ENCODE measurements around the gene DHRS2. TPM values are rescaled to one million over a fixed set of nuclear protein-coding genes. Genes with fewer than 3 reads are reported as not detected.
"Not testable (repeated sequence)": the region's sequence is repeated elsewhere in the genome, so short reads cannot be mapped to it uniquely, and the experiment has no call there.

Gene DHRS2
- polyA plus RNA-seq, 2 donors: 0.14 TPM

- Histone ChIP-seq H3K27ac (ENCODE audit: low read depth in 2 of 2, low read length in 1 of 2) (no peak overlapping the region), H3K27me3 (ENCODE audit: control insufficient read depth in 1 of 2, insufficient read depth in 2 of 2, low read length in 2 of 2) (peaks cover 0 to 2% of the 10 kb centered on the region in 2 donors), H3K4me1 (ENCODE audit: control insufficient read depth in 2 of 2, insufficient read depth in 2 of 2, low read length in 1 of 2) (peaks cover 0 to 3% of the 10 kb centered on the region in 2 donors), H3K36me3 (ENCODE audit: control insufficient read depth in 2 of 2, insufficient read depth in 2 of 2, low read length in 1 of 2) (no peaks in the 10 kb centered on the region), H3K9me3 (ENCODE audit: control insufficient read depth in 2 of 2, insufficient read depth in 1 of 2, low read depth in 1 of 2, low read length in 1 of 2) (no peaks in the 10 kb centered on the region), H3K4me3 (ENCODE audit: low read depth in 1 of 2, low read length in 2 of 2) (no peak overlapping the region)
- WGBS, 2 donors: 93 to 94% methylated on average over 1 of the region's 1 CpG
These were observed 36.0 kb downstream of the DHRS2 start for GRCh38 chr14:23672200-23672599.

GRCh38 chr14:23675337-23675736 is 39.2 kb downstream of the DHRS2 start:
- Histone ChIP-seq H3K36me3 (ENCODE audit: control insufficient read depth in 2 of 2, insufficient read depth in 2 of 2, low read length in 1 of 2) (no peaks in the 10 kb centered on the region), H3K4me3 (ENCODE audit: low read depth in 1 of 2, low read length in 2 of 2) (no peak overlapping the region), H3K9me3 (ENCODE audit: control insufficient read depth in 2 of 2, insufficient read depth in 1 of 2, low read depth in 1 of 2, low read length in 1 of 2) (no peaks in the 10 kb centered on the region), H3K4me1 (ENCODE audit: control insufficient read depth in 2 of 2, insufficient read depth in 2 of 2, low read length in 1 of 2) (no peaks in the 10 kb centered on the region), H3K27ac (ENCODE audit: low read depth in 2 of 2, low read length in 1 of 2) (no peak overlapping the region), H3K27me3 (ENCODE audit: control insufficient read depth in 1 of 2, insufficient read depth in 2 of 2, low read length in 2 of 2) (peaks cover 0 to 2% of the 10 kb centered on the region in 2 donors)
- WGBS, 2 donors: 58 to 69% methylated on average over 2 of the region's 2 CpGs

- Histone ChIP-seq H3K9me3 (ENCODE audit: control insufficient read depth in 2 of 2, insufficient read depth in 1 of 2, low read depth in 1 of 2, low read length in 1 of 2) (no peaks in the 10 kb centered on the region), H3K27ac (ENCODE audit: low read depth in 2 of 2, low read length in 1 of 2) (no peak overlapping the region), H3K4me1 (ENCODE audit: control insufficient read depth in 2 of 2, insufficient read depth in 2 of 2, low read length in 1 of 2) (no peaks in the 10 kb centered on the region), H3K4me3 (ENCODE audit: low read depth in 1 of 2, low read length in 2 of 2) (no peak overlapping the region), H3K36me3 (ENCODE audit: control insufficient read depth in 2 of 2, insufficient read depth in 2 of 2, low read length in 1 of 2) (no peaks in the 10 kb centered on the region), H3K27me3 (ENCODE audit: control insufficient read depth in 1 of 2, insufficient read depth in 2 of 2, low read length in 2 of 2) (peaks cover 0 to 2% of the 10 kb centered on the region in 2 donors)
- 82% methylated on average over 4 of the region's 4 CpGs for WGBS, 2 donors
These were observed 39.7 kb downstream of the DHRS2 start for GRCh38 chr14:23675906-23676305.

GRCh38 chr14:23681337-23681736 is 45.2 kb downstream of the DHRS2 start:
- Histone ChIP-seq H3K27ac (ENCODE audit: low read depth in 2 of 2, low read length in 1 of 2) (no peak overlapping the region), H3K36me3 (ENCODE audit: control insufficient read depth in 2 of 2, insufficient read depth in 2 of 2, low read length in 1 of 2) (no peaks in the 10 kb centered on the region), H3K4me1 (ENCODE audit: control insufficient read depth in 2 of 2, insufficient read depth in 2 of 2, low read length in 1 of 2) (no peaks in the 10 kb centered on the region), H3K4me3 (ENCODE audit: low read depth in 1 of 2, low read length in 2 of 2) (no peak overlapping the region), H3K9me3 (ENCODE audit: control insufficient read depth in 2 of 2, insufficient read depth in 1 of 2, low read depth in 1 of 2, low read length in 1 of 2) (no peaks in the 10 kb centered on the region), H3K27me3 (ENCODE audit: control insufficient read depth in 1 of 2, insufficient read depth in 2 of 2, low read length in 2 of 2) (no peaks in the 10 kb centered on the region)
- 83 to 88% methylated on average over 1 of the region's 1 CpG for WGBS, 2 donors

- H3K36me3 ChIP-seq (ENCODE audit: control insufficient read depth in 2 of 2, insufficient read depth in 2 of 2, low read length in 1 of 2); H3K27me3 ChIP-seq (ENCODE audit: control insufficient read depth in 1 of 2, insufficient read depth in 2 of 2, low read length in 2 of 2); H3K4me1 ChIP-seq (ENCODE audit: control insufficient read depth in 2 of 2, insufficient read depth in 2 of 2, low read length in 1 of 2); H3K9me3 ChIP-seq (ENCODE audit: control insufficient read depth in 2 of 2, insufficient read depth in 1 of 2, low read depth in 1 of 2, low read length in 1 of 2); H3K27ac ChIP-seq (ENCODE audit: low read depth in 2 of 2, low read length in 1 of 2); H3K4me3 ChIP-seq (ENCODE audit: low read depth in 1 of 2, low read length in 2 of 2): not testable (repeated sequence)
- 84 to 86% methylated on average over 3 of the region's 3 CpGs for WGBS, 2 donors
These were observed 53.7 kb downstream of the DHRS2 start for GRCh38 chr14:23689709-23690514.

GRCh38 chr14:23692416-23692815 is 56.3 kb downstream of the DHRS2 start:
- no peaks in the 10 kb centered on the region for H3K36me3 ChIP-seq (ENCODE audit: control insufficient read depth in 2 of 2, insufficient read depth in 2 of 2, low read length in 1 of 2)
- H3K27me3 ChIP-seq (ENCODE audit: control insufficient read depth in 1 of 2, insufficient read depth in 2 of 2, low read length in 2 of 2): no peaks in the 10 kb centered on the region
- peaks cover 0 to 3% of the 10 kb centered on the region in 2 donors for H3K9me3 ChIP-seq (ENCODE audit: control insufficient read depth in 2 of 2, insufficient read depth in 1 of 2, low read depth in 1 of 2, low read length in 1 of 2)
- no peak overlapping the region for H3K27ac ChIP-seq (ENCODE audit: low read depth in 2 of 2, low read length in 1 of 2)
- no peak overlapping the region for H3K4me3 ChIP-seq (ENCODE audit: low read depth in 1 of 2, low read length in 2 of 2)
- peaks cover 2 to 9% of the 10 kb centered on the region in 2 donors for H3K4me1 ChIP-seq (ENCODE audit: control insufficient read depth in 2 of 2, insufficient read depth in 2 of 2, low read length in 1 of 2)
- WGBS, 2 donors: 90 to 93% methylated on average over 1 of the region's 1 CpG

- peaks cover 2 to 9% of the 10 kb centered on the region in 2 donors for H3K4me1 ChIP-seq (ENCODE audit: control insufficient read depth in 2 of 2, insufficient read depth in 2 of 2, low read length in 1 of 2)
- no peak overlapping the region for H3K27ac ChIP-seq (ENCODE audit: low read depth in 2 of 2, low read length in 1 of 2)
- H3K9me3 ChIP-seq (ENCODE audit: control insufficient read depth in 2 of 2, insufficient read depth in 1 of 2, low read depth in 1 of 2, low read length in 1 of 2): peaks cover 0 to 3% of the 10 kb centered on the region in 2 donors
- no peaks in the 10 kb centered on the region for H3K36me3 ChIP-seq (ENCODE audit: control insufficient read depth in 2 of 2, insufficient read depth in 2 of 2, low read length in 1 of 2)
- WGBS, 2 donors: 87 to 90% methylated on average over 11 of the region's 11 CpGs
- H3K4me3 ChIP-seq (ENCODE audit: low read depth in 1 of 2, low read length in 2 of 2): no peak overlapping the region
- H3K27me3 ChIP-seq (ENCODE audit: control insufficient read depth in 1 of 2, insufficient read depth in 2 of 2, low read length in 2 of 2): no peaks in the 10 kb centered on the region
These were observed 57.1 kb downstream of the DHRS2 start for GRCh38 chr14:23693252-23693775.

- WGBS, 2 donors: 8 to 10% methylated on average over 8 of the region's 8 CpGs
- Histone ChIP-seq H3K4me3 (ENCODE audit: low read depth in 1 of 2, low read length in 2 of 2) (no peak overlapping the region), H3K4me1 (ENCODE audit: control insufficient read depth in 2 of 2, insufficient read depth in 2 of 2, low read length in 1 of 2) (peaks cover 2 to 9% of the 10 kb centered on the region in 2 donors)
These were observed 58.2 kb downstream of the DHRS2 start for GRCh38 chr14:23694085-23694948.

More at GRCh38 chr14:23694085-23694948, 58.2 kb downstream of the DHRS2 start:
- H3K9me3 ChIP-seq (ENCODE audit: control insufficient read depth in 2 of 2, insufficient read depth in 1 of 2, low read depth in 1 of 2, low read length in 1 of 2): peaks cover 0 to 3% of the 10 kb centered on the region in 2 donors
- H3K36me3 ChIP-seq (ENCODE audit: control insufficient read depth in 2 of 2, insufficient read depth in 2 of 2, low read length in 1 of 2): no peaks in the 10 kb centered on the region
- H3K27me3 ChIP-seq (ENCODE audit: control insufficient read depth in 1 of 2, insufficient read depth in 2 of 2, low read length in 2 of 2): no peaks in the 10 kb centered on the region
- no peak overlapping the region for H3K27ac ChIP-seq (ENCODE audit: low read depth in 2 of 2, low read length in 1 of 2)
